Fibroblast of skin of back (primary cell): ENCODE data around the gene OTUD5.
"Not testable (repeated sequence)": the region's sequence is repeated elsewhere in the genome, so short reads cannot be mapped to it uniquely, and the experiment has no call there.

Experiments
- DNase-seq: peaks from one replicate; pipeline ENCODE4 v3.0.0-alpha.2; 2013

OTUD5 gene

GRCh38 chrX:48908600-48908999 lies 48.8 kb downstream of the OTUD5 start:
- DNase-seq = no peak

GRCh38 chrX:48905090-48905790 lies 52.2 kb downstream of the OTUD5 start:
- no peak for DNase-seq

- DNase-seq = no peak
Observed at GRCh38 chrX:48904626-48905025, 52.8 kb downstream of the OTUD5 start.

- no peak for DNase-seq
Observed at GRCh38 chrX:48904180-48904579, 53.2 kb downstream of the OTUD5 start.

GRCh38 chrX:48903290-48903689 lies 54.1 kb downstream of the OTUD5 start:
- DNase-seq = no peak

GRCh38 chrX:48902776-48903175 lies 54.6 kb downstream of the OTUD5 start:
- no peak for DNase-seq

DNA sequence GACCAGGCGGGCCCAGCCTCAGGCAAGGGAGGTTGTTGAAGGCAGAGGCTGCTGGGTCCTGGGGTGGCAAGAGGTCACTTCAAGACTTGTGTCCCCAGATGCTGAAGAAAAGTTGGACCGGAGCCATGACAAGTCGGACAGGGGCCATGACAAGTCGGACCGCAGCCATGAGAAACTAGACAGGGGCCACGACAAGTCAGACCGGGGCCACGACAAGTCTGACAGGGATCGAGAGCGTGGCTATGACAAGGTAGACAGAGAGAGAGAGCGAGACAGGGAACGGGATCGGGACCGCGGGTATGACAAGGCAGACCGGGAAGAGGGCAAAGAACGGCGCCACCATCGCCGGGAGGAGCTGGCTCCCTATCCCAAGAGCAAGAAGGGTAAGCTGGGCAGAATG lies 55.3 kb downstream of the OTUD5 start:
- DNase-seq = no peak

- DNase-seq = no peak
Observed at GRCh38 chrX:48901069-48901468, 56.3 kb downstream of the OTUD5 start.

GRCh38 chrX:48899078-48899410 lies 58.4 kb downstream of the OTUD5 start:
- no peak for DNase-seq

GRCh38 chrX:48897625-48898306 lies 59.6 kb downstream of the OTUD5 start, which contains the start of the genes PQBP1 and TIMM17B:
PQBP1 (plus strand) TSS chrX:48897930; CDS start chrX:48898510, 580 bp downstream.
TIMM17B (minus strand) TSS chrX:48897768; CDS start chrX:48897749, 19 bp downstream.
- peak; percentile 97 for DNase-seq

- DNase-seq = peak; percentile 70
Observed at GRCh38 chrX:48897157-48897624, 60.2 kb downstream of the OTUD5 start.

DNA sequence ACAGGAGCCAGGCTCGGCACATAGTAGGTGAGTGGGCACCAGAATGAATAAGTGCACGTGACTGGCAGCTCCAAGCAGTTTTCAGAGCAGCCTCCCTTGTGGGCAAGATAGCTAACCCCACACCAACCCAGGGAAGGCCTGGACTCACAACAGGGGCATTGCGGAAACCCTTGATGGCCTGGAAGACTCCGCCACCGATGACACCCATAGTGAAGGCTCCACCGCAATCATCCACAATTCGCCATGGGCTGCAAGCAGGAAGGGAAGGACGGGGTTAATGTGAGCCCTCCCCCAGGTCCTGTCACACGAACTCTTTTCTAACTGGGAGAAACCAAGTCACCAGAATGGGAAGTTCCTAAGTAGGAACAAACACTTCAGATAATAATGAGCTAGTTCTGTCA lies 60.8 kb downstream of the OTUD5 start:
- DNase-seq = no peak

DNA sequence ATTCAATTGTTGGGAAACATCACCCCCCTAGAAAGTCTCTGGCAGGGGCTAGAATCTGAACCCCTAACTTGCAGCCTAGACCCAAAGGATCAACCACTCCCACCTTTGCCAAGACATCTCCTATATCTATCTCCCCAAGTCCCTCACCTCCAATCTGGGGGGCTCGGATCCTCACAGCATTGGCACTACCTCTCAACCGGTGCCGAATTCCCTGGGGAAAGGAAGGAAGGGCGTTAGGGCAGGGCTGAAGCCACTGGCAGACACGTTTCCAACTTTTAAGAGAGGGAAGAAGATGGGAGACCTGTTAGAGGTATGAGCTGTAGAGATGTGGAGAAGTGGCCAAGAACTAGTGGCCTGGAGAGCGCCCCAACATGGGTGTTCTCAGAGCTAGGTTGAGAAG lies 62.5 kb downstream of the OTUD5 start:
- DNase-seq = no peak

DNA sequence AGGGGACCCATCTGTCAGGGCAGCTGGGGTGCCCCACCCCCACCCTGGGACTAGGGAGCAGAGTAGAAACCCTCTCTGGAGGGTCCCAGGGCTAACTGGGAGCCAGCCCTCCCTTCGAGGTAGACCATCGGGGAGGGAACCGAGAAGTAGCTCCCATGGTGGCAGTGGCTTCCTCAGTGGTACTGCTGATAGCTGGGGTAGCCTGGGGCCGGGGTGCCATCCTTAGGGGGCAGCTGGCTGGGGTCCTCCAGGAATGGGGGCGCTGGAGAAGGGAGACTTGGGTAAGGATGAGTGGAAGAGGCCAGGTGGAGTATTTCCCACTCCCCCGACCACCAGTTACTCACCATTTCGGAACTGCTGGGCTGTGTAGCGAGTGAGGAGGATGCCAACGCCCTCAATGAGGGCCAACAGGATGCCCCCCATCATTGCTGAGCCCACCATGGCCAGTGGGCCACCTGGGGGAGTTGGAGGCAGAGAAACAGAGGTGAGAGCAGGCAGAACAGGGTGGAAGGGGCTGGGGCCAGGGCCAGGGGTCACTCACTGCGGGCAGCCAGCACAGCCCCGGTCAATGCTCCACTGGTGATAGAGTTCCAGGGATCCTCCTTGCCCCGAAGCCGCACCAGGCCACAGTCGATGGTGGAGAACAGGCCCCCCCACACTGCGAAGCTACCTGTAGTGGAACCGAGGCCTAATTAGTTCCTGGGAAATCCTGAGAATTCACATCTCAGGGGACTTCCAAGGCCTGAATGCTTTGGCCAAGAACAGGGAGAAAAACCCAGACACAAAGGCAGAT lies 63.7 kb downstream of the OTUD5 start:
- DNase-seq = no peak

DNA sequence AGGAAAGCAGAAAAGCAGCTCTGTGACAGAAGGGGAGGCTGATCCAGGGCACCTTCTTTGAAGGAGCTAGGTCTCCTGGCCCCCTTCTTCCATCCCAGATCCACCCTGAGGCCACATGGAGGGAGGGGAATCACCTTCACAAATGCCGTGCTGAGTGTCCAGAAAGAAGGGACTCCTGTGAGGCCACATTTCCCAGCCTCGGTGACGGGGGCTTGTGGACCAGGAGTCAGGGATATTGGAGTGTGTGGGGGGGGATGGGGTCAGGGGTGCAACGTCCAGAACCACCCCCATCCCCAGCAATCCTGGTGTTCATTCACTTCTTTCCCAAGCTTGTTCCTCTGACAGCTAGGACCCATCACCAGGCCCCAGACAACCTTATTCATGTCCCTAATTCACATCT lies 64.5 kb downstream of the OTUD5 start:
- DNase-seq = no peak

- DNase-seq = peak; percentile 86
Observed at GRCh38 chrX:48891402-48892288, 65.8 kb downstream of the OTUD5 start.

DNA sequence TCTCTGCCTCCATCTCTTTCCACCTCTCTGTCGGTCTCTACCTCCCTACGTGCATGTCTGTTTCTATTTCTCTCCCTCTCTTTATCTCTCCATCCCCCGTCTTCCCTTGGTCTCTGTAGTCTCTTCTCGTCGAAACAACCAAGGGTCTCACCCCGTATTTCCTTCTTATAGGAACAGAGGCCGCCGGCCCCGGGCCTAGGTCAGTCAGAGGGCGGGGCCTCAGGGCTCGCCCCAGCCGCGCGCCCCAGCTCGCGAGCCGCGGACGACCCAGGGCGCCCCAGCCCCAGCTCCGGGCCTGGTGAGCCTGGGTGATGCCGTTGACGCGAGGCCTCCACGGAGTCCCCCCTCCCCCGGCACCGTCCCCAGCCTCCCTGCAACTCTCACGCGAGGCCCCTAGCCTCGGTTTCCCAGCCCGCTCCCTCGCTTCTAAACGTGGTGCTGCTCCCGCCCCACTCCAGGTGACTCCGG lies 66.4 kb downstream of the OTUD5 start:
- DNase-seq = no peak

DNA sequence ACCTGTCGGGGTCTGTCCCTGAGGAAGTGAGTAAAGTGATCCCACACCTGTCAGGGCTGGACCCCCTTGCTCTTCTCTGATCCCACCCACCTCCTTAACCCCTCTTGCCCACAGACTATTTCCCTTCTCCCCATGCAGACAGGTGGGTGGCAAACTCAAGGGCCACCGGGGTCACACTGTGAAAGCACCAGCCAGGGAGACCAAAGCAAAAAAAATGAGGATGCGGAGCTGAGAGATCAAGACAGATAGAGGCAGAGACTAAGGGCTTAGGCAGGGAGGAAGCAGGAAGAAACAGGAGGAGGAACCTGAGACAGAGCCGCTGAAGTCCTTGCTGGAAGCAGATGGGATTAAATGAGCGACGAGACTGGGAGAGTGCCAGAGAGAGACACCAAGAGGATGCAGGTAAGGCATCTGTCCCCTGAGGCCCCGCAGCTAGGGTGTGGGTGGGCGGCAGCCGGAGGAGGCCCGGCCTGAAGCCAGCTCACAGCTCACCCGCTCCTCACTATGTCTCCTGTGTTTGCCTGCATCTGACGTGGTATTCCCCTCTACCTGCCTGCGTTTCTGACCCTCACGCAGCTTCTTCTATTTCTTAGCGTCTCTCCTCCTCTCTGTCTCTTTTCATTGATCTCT lies 67.0 kb downstream of the OTUD5 start:
- no peak for DNase-seq

- DNase-seq = not testable (repeated sequence)
Observed at GRCh38 chrX:48886586-48886985, 70.8 kb downstream of the OTUD5 start.

DNA sequence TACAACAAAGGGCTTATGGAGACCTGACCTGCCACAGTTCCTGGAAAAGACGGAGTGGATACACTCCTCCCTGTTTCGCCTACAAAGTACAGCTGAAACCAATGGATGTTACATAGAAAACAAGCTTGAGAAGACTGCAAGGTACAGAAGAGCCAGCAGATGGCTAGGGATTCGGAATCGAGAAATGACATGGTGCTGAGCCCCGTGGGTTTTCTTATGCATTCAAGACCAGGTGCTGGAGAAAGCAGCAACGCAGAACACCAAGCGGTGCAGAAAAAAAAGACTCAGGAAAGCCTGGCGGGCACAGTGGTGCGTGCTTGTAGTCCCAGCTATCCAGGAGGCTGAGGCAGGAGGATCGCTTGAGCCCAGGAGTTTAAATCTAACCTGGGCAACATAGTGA lies 73.7 kb downstream of the OTUD5 start:
- no peak for DNase-seq

DNA sequence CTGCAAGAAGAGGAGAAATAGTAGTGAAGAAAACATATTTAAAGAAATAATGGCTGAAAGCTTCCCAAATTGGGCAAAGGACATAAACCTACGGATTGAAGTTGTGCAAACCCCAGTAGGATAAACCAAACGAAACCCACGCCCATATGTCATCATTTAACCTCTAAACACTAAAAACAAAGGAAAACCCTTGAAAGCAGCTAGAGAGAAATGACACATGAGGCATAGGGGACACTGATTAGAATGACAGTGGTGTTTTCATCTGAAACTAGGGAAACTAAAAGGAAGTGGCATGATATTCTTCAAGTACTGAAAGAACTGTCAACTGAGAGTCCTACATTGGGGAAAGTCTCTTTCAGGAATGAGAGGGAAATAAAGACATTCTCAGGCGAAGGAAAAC lies 80.5 kb downstream of the OTUD5 start:
- not testable (repeated sequence) for DNase-seq
